ENCODE measurements around the gene SHISA8.

DNA sequence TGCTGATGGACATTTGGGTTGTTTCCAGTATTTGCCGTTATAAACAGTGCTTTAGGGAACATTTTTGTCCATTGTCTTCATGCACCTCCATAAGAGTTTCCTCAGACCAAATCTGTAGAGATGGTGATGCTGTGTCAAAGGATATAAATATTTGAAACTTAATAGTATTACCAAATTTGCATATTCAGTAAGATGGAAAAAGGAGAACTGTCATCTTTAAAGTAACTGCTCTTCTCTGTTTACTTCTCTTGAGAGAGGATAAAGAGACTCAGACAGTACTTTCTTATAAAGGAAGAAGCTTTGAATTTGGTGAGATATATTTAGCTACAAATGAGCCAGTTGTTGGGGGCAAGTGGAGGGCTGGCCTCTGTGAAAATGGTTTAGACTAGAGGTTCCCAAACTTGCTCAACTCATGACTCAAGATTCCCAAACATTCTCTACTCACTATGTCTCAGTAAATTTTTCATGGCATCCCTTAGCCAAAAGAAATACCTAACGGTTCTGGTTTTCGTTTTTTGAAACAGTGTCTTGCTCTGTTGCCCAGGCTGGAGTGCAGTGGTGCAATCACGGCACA, 26.2 kb downstream of the SHISA8 start:
- TF ChIP-seq, protein P1, sequence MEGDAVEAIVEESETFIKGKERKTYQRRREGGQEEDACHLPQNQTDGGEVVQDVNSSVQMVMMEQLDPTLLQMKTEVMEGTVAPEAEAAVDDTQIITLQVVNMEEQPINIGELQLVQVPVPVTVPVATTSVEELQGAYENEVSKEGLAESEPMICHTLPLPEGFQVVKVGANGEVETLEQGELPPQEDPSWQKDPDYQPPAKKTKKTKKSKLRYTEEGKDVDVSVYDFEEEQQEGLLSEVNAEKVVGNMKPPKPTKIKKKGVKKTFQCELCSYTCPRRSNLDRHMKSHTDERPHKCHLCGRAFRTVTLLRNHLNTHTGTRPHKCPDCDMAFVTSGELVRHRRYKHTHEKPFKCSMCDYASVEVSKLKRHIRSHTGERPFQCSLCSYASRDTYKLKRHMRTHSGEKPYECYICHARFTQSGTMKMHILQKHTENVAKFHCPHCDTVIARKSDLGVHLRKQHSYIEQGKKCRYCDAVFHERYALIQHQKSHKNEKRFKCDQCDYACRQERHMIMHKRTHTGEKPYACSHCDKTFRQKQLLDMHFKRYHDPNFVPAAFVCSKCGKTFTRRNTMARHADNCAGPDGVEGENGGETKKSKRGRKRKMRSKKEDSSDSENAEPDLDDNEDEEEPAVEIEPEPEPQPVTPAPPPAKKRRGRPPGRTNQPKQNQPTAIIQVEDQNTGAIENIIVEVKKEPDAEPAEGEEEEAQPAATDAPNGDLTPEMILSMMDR (IDR thresholded peaks at IDR 0.05) = no peak
- no peak for TF ChIP-seq POLR2A (IDR thresholded peaks at IDR 0.05)
